HG02623 (cell line): ENCODE measurements around the gene GLE1.
A peak's percentile ranks its signal among the peaks of the same experiment; 100 is the strongest.

Source experiments
- ATAC-seq: cut with Tn5 transposase; IDR thresholded peaks from one replicate; pipeline ENCODE4 v1.9.1; 2021; ENCODE audit warnings: moderate library complexity; ENCODE audit not compliant: unreplicated experiment

Gene GLE1, protein sequence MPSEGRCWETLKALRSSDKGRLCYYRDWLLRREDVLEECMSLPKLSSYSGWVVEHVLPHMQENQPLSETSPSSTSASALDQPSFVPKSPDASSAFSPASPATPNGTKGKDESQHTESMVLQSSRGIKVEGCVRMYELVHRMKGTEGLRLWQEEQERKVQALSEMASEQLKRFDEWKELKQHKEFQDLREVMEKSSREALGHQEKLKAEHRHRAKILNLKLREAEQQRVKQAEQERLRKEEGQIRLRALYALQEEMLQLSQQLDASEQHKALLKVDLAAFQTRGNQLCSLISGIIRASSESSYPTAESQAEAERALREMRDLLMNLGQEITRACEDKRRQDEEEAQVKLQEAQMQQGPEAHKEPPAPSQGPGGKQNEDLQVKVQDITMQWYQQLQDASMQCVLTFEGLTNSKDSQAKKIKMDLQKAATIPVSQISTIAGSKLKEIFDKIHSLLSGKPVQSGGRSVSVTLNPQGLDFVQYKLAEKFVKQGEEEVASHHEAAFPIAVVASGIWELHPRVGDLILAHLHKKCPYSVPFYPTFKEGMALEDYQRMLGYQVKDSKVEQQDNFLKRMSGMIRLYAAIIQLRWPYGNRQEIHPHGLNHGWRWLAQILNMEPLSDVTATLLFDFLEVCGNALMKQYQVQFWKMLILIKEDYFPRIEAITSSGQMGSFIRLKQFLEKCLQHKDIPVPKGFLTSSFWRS

DNA sequence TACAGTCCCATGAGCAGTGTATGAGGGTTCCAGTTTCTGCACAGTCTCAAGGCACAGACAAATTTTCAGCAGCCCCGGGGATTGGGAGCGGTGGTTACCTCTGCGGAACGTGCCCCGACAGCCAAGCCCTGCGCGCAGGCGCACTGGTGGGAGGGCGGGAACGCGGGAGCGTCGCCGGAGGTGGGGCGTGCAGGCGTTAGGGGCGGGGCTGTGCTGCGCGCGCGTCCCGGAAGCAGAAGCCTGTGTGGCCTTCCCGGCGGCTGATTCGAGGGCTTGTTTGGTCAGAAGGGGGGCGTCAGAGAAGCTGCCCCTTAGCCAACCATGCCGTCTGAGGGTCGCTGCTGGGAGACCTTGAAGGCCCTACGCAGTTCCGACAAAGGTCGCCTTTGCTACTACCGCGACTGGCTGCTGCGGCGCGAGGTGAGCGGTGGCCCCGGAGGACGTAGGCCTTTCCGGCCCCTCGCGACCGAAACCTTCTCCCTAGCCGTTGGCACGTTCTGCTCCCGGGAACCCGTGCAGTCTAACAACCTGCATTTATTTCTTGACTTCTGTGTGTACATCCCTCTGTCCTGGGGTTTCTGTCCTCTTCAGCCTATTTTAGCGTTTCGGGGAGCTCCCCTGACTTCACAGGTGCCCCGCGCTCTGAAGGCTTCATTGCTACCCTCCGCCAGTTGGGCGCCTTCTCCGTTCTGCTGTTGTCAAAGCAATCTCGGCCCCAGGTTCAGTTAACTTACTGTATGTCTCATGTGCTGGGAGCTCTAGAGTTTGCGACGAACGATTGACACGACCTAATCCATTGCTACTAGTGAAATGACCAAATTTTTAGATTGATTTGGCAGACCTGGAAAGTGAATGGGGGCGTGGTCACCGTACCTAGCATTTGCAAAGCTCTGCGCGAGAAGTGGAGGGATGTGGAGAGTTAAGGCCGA, at the start of gene GLE1:
Gene GLE1 (plus strand): TSS at position 235 of the 929 bp plus-strand sequence. CDS start 87 bp downstream, at position 322.
- peak; percentile 83 for ATAC-seq

DNA sequence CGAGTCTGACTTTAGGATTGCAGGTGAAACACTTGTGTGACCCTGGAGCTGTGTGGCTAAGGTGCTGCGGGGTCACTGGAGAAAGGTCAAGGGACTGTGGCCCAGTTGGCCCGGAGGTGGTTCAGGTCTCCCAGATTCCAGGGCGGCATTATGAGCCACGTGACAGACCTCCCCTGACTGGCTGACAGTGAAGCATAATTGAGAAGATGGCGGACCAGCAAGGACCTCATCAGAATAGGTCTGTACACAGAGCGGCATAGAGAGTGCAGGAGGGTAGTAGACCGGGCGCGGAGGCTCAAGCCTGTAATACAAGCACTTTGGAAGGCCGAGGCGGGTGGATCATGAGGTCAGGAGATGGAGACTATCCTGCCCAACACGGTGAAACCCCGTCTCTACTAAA, 49.5 kb upstream of the GLE1 start:
- ATAC-seq = no peak

DNA sequence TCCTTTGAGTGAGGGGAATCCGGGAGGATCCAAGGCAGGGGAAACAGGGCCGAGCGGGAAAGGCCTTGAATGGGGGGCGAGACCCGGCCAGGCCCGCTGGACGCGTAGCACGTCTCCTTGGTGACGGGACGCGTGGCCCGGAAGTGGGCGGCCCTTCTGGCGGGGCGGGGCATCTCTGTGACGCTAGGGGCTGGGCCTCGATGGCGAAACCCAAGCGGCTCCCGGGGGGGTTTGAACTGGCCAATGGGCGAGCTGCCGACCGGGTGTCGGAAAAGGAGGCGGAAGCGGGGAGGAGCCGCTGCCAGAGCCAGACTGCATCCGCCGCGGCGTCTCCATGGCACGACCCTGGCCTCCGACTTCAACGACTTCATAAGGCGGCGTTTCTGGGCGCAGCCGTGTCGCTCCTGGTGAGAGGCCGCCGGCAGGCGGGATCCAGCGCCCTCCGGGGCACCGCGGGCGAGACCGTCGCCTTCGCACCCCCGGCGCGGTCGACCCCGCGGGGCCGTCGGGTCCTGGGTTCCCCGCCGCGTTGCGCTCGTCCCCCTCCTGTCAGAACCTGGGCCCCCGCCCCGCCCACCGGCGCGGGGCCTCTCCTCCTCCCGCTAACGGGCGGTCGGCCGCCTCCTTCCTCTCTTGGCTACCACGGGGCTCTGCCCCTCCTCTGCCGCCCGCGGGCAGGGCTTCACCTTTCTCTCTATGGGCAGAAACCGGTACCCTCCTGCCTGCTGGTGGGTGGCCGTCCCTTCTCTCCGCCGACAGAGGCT, 48.5 kb upstream of the GLE1 start, which contains the start of gene ODF2:
Gene ODF2 (plus strand): TSS at position 158 of the 764 bp plus-strand sequence. CDS start 86 bp downstream, at position 244.
- ATAC-seq = peak; percentile 83

DNA sequence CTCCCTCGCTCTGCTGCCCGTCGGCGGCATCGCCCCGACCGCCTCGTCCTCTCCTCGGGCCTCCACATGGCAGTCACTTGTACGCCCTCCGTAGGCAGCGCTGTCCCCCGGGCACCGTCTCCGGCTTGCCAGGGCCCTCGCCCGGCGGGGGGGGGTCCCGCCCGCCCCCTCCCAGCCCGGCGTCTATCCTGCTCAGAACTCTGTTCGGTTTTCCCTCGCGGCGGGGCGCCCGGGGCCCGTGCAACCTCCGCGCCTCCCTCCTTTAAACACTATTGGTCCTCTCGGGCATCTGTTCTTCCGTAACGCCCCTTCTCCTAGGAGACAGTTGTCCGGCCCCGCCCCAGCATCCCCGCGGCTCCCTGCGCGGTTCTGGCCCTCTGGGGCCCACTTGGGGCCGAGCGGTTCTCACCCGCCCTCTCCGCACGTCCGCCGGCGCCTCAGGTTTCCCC, 47.9 kb upstream of the GLE1 start:
- peak; percentile 41 for ATAC-seq

DNA sequence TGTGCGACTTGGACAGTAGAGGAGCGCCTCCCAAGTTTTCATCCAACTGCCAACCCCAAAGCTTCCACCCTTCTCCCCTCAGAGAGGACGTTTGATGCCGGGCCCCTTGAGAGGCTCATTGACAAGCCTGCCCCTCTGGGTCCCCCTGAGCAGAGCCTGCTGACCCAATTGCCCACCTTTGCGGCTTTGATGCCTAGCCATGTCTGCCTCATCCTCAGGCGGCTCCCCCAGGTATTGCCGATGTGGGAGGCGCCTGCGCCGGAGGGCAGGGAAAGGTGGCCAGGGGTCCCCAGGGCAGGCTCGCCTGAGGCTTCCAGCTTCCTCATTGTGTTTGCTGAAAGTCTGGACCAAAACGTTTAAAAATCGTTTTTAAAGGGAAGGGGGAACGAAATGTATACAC, 47.3 kb upstream of the GLE1 start:
- ATAC-seq = no peak

DNA sequence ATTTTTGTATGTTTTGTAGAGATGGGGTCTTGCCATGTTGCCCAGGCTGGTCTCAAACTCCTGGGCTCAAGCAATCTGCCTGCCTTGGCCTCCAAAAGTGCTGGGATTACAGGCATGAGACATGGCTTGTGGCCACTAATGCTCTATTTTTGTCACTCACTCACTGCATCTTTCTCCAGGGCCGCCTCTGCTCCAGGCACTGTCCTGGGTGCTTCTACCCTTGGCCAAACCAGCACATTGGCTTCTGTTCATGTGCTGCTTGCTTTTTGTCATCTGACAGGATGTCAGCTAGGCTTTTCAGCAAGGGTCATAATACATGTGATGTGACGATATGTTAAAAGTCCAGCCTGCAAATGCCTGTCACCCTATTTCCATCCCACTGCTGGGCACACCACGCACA, 45.5 kb upstream of the GLE1 start:
- no peak for ATAC-seq

DNA sequence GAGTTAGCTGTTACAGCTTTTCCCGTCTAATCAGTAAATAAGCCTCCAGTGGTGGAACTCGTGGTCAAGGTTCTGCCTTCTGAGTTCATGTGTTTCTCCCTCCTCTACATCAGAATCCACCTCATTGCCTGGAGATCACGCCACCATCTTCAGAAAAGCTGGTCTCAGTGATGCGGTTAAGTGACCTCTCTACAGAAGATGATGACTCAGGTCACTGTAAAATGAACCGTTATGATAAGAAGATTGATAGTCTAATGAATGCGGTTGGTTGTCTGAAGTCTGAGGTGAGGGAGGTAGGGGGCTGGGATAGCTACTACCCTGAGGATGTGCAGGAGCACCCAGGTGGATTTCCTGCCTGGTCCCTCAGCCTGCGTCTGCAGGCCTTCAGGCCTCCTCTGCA, 35.4 kb upstream of the GLE1 start:
- no peak for ATAC-seq

DNA sequence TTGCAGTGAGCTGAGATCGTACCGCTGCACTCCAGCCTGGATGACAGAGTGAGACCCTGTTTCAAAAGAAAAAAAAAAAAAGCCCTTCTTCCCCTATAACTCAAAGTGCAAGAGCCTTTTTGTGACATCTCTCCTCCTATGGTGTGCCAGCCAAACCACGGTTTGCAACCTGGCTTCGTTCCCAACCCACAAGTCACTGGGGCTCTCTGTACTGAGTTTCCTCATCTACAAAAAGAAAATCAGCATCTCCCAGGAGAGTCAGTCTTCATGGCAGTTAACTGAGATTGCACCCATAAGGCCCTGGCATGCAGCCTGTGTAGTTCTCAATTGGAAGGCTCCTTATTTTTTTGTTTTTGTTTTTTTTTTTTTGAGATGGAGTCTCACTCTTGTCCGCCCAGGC, 34.0 kb upstream of the GLE1 start:
- no peak for ATAC-seq

DNA sequence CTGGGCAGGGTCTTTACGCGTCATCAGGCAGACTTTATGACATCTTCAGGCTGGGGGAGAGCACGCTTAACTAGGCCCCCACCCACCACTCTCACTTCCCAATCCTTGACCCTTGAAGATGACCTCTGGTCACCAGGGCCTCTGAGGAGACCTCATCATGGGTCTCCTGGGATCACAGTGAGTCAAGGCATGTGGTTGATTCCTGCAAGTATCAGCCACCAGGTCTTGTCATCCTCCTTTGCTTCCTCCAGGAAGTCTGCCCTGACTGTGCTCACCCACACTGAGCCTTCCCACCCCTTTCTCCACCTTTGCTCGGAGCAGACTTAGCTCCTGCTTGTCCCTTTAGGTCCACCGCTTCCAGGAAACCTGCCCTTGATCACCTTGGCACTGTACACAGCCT, 31.4 kb upstream of the GLE1 start:
- no peak for ATAC-seq

DNA sequence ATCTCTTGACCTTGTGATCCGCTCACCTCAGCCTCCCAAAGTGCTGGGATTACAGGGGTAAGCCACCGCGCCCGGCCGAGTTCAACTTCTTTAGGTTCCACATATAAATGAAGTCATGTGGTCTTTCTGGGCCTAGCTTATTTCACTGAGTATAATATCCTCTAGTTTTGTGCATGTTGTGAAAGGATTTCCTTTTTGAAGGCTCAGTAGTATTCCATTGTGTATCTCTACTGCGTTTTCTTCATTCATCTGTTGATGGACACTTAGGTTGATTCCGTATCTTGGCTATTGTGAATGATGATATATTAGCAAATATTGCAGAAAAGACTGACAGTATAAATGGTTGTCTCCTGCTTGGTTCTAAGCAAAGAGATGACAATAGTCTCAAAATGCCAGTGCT, 28.7 kb upstream of the GLE1 start:
- no peak for ATAC-seq

DNA sequence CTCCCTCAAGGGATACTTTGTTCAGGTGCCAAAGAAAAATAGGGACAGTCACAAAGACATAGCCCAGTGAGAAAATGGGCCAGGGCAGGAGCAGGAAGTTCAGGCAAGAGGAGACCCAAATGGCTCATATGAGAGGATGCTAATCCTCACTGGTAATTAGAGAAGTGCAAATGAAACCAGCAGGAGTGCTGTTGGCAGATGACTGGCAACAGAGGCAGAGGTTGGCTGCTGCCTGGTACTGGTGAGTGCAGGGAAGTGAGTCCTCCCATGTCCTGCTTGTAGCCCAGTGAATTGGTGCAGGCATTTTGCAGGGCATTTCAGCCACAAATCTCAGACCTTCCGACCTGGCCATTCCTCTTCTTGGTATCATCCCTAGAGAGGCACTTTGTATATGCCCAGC, 25.3 kb upstream of the GLE1 start:
- ATAC-seq = no peak

DNA sequence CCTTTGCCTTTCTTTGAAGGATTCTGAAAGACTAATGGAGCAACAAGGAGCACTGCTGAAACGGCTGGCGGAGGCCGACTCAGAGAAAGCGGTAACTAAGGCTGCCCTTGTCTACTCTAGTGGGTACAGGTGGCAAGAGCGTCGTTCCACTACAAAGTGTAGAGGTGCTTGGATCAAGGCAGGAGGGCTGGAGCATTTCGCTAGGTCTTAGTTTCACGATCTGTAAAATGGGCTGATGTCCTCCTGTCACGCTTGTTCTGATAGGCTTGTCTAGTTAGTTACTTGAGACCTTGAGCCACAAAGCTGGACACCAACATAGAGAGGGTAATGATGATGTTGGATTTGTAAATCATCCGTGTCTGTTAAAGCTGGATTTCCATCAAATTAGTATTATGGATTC, 23.0 kb upstream of the GLE1 start:
- ATAC-seq = no peak

DNA sequence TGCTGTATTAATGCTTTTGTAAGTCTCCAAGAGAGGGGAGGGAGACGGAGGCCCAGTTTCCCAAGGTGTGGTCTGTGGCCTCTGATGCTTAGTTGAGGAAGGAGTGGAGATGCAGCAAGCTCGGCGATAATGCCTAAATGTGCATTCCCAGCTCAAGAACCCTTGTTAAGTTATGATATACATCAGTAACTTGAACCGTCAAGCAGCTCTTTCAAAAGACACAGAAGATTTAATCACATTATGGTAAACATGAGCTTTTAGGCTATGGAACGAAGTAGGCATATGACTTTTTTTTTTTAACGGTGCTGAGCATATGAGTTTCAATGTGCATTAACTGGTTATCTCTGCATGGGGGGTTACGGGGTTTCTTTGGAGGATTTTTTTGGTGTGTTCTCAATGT, 22.3 kb upstream of the GLE1 start:
- ATAC-seq = no peak

DNA sequence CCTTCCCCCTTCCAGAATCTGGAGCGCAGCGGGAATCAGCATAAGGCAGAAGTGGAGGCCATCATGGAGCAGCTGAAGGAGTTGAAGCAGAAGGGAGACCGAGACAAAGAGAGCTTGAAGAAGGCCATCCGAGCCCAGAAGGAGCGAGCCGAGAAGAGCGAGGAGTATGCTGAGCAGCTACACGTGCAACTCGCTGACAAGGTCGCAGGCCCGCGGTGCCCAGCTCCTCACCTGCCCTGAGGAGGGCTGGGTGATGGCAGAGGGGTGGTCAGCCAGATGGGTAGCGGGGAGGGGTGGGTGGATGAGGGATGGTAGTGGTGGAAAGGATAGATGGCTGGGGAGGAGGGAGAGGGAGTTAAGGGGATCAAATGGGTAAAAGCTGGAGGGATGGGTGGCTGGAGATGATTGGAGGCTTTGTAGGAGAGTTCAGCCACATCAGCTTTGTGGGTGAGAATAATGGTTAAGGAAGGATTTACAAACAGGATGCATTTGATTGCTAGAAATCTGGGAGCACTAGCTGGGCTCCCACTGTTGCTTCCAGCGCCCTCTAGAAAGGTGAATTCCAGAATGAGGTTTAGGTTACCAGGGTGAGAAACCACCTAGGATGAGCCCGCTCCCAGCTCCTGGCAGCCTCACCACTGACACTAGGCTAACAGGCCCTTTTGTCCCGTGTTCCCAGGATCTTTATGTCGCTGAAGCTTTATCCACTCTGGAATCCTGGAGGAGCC, 19.7 kb upstream of the GLE1 start:
- no peak for ATAC-seq

DNA sequence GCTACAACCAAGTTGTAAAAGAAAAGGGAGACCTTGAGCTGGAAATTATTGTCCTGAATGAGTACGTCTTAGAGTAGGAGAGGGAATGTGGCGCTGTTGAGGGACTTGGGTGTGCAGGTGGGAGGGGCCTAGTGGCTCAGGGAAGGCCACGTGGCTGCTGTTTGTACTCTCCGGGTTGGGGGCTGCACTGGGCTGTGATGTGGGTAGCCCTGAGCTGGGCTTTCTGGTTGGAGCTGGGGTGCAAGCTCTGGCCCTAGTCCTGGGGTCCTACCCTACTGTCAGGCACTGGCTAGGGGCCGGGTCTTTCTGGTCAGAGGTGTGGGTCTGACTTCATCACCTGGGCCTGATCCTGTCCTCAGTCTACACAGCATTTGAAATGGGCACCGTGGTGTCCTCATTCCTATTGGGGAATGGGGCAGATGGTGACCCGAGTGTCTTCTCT, 19.1 kb upstream of the GLE1 start:
- ATAC-seq = no peak

DNA sequence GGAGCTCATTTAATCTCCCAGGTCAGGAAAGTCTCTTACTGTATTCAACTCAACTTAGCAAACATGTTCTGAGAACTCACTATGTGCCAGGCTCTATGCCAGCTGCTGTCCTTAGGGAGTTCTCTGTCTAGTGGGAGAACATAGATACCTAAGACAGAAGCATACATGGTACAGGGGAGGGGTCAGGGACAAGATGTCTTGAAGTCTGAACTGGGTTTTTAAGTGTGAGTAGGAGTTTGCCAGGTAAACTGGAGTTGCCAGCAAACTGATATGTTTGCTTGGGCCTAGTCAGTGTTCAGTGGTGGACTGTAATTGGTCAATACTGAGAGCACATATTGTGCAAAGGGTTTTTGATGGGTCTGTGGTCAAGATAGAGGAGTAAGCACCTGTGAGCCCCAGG, 18.3 kb upstream of the GLE1 start:
- ATAC-seq = no peak

DNA sequence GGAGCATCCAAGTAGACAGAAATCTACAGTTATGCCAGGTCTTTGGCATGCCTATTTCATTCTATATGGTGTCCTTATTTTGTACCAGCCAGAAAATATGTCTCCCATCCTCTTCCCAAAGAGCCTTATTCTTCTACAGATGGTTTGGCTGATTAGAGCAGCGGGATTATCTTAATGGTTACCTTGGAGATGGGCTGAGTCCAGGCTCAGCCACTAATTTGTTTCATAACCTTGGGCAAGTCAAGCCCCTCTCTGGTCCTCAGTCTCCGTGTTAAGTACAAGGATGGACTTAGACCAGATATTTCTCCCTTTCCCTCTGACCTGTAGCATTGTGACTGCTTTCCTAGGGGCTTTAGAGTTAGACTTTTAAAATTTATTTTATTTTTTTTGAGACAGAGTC, 11.1 kb upstream of the GLE1 start:
- ATAC-seq = no peak

DNA sequence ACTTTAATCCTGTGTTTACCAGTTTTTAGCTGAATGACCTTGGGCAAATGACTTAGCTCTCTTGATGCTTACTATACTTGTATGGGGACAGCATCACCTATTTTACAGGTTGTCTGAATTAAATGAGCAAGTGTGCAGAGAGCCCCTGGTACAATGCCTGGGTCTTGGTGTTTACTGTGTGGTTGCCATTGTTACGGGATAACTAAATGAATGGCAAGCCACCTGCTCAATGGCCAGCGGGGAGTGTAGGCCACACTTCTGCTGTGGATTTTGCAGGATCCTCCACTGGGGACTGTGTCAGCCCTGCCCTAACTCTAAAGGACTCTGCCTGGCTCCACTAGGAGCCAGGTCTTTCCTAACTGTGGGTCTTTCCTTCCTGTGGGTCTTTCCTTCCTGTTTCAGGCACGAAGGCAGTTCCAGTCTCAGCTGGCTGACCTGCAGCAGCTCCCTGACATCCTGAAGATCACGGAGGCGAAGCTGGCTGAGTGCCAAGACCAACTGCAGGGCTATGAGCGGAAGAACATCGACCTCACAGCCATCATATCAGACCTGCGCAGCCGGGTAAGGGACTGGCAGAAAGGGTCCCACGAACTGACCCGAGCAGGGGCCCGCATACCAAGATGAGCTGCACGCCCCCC, 10.3 kb upstream of the GLE1 start:
- no peak for ATAC-seq

DNA sequence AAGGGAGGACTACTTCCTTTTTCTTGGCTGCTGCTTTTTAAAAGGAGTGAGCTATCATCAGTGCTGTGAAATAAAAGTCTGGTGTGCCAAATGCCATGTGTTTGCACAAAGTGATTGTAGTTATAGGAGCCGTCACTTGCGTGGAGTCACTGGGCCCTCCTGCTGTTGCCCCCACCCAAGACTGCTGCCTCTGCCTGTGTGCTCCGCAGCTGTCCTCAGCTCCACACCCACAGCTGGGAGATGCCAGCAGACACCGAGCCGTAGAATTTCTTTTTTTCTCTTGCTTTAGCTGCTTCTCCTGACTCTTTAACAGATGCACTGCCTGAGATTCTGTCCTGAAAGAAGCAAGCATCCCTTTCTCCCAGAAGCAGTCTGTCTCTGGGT, 9.8 kb upstream of the GLE1 start:
- no peak for ATAC-seq
